NB4 (cell line): ENCODE data around the gene CSTPP1.

Experiments used
- CTCF ChIP-seq: IDR thresholded peaks from one replicate; pipeline ENCODE4 v1.5.1; 2012; ENCODE audit warnings: low read depth, low read length
- POLR2A ChIP-seq: IDR thresholded peaks from 2 replicates; pipeline ENCODE4 v1.6.1; 2011; ENCODE audit warnings: mild to moderate bottlenecking; ENCODE audit not compliant: insufficient read length; ENCODE audit errors: extremely low read depth

- TF ChIP-seq POLR2A (no peak), CTCF (no peak)
These were observed 17.6 kb upstream of the CSTPP1 start for GRCh38 chr11:46918788-46919513.
